ENCODE measurements around the gene FCHSD2.

DNA sequence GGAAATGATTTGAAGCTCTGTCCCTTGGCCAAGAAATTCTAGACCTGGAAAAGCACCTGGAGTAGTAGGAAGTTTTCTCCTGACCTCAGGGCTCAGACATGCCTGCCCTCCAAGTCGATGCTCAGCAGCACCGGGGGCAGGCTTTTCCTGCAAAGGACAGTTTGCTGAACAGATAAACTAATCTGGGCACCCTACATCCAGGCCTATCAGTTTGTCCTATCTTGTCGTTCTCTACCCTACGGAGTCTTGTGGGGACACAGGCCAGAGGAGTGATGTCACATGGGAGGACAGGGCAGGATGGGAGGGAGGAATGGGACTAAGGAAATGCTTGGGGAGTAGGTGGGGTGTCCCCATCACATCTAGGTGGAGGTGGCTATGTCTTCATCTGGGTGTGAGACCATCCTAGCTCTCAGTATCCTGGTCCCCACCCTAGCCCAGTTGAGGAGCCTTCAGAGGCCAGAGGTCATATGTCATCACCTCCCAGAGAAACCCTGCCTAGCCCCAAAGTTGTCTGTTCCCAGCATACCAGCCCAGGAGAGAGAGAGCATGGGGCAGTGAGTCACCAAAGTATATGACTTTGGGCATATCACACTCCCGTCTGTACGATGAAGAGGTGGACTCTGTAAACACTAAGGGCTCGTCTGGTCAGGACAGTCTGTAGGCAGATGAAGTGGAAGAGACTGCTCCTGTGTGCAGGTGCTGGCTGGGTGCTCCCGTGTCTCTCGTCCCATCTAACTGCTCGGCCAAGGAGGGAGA, 18.1 kb upstream of the FCHSD2 start:
- TF ChIP-seq CTCF (IDR thresholded peaks at IDR 0.05), result no peak
- no peak for TF ChIP-seq EZH2 (IDR thresholded peaks at IDR 0.05; ENCODE audit: borderline replicate concordance, insufficient read depth, low read depth, low read length, poor library complexity, severe bottlenecking)

Data from B cell (primary cell).